H1 (cell line): ENCODE data around the gene SLC27A1. TPM values are rescaled to one million over a fixed set of nuclear protein-coding genes. Genes with fewer than 3 reads are reported as not detected.

Experiments used
- ASH2L ChIP-seq: fragments of 200-600, 300-600 bp; sonication (generic); IDR thresholded peaks from one replicate; pipeline ENCODE4 v1.7.1; 2017; ENCODE audit warnings: low read length
- BRCA1 ChIP-seq: IDR thresholded peaks from 2 replicates; pipeline ENCODE4 v1.6.1; 2012; ENCODE audit warnings: low read depth, low read length, improper control_type of control experiment
- CBX5 ChIP-seq: fragments of 300-800, 300-1000 bp; sonication (generic); IDR thresholded peaks from 2 replicates; pipeline ENCODE4 v1.7.1; 2016; ENCODE audit warnings: antibody characterized with exemption, low read length, low read depth
- CHD1 ChIP-seq: IDR thresholded peaks from 2 replicates; pipeline ENCODE4 v1.6.1; 2012; ENCODE audit warnings: low read depth, low read length, improper control_type of control experiment
- FOSL1 ChIP-seq: IDR thresholded peaks from 2 replicates; pipeline ENCODE4 v1.6.1; 2011; ENCODE audit warnings: mild to moderate bottlenecking, low read depth, low read length, moderate library complexity; ENCODE audit not compliant: insufficient read depth
- HDAC2 ChIP-seq, 2 experiments: fragments of 300-600 bp in 1 of 2; sonication (generic) in 1 of 2; IDR thresholded peaks; 2 replicates each; pipeline ENCODE4 v1.6.1; 2011 to 2012; ENCODE audit warnings: low read depth in 2 of 2, low read length in 2 of 2, mild to moderate bottlenecking in 2 of 2, moderate library complexity in 2 of 2, borderline replicate concordance in 1 of 2, inconsistent platforms in 1 of 2
- JUN ChIP-seq: IDR thresholded peaks from 2 replicates; pipeline ENCODE4 v1.6.1; 2011; ENCODE audit warnings: low read depth, mild to moderate bottlenecking, improper control_type of control experiment, low read length
- MAFK ChIP-seq: IDR thresholded peaks from 2 replicates; pipeline ENCODE4 v1.6.1; 2012; ENCODE audit warnings: low read depth, mild to moderate bottlenecking, improper control_type of control experiment, low read length
- NANOG ChIP-seq: IDR thresholded peaks from 2 replicates; pipeline ENCODE4 v1.6.1; 2011; ENCODE audit warnings: low read length, low read depth, mild to moderate bottlenecking, inconsistent platforms; ENCODE audit not compliant: insufficient read depth, poor library complexity, severe bottlenecking
- POLR2AphosphoS5 ChIP-seq: IDR thresholded peaks from 2 replicates; pipeline ENCODE4 v1.6.1; 2011; ENCODE audit warnings: low read depth, low read length
- RBBP5 ChIP-seq: IDR thresholded peaks from 2 replicates; pipeline ENCODE4 v1.7.1; 2012; ENCODE audit warnings: low read depth, mild to moderate bottlenecking, inconsistent platforms, low read length, moderate library complexity, borderline replicate concordance
- SIX5 ChIP-seq: IDR thresholded peaks from 2 replicates; pipeline ENCODE4 v1.6.1; 2011; ENCODE audit warnings: mild to moderate bottlenecking, low read depth, low read length
- SP4 ChIP-seq: IDR thresholded peaks from 2 replicates; pipeline ENCODE4 v1.6.1; 2012; ENCODE audit warnings: low read length, inconsistent platforms
- SRF ChIP-seq: IDR thresholded peaks from 2 replicates; pipeline ENCODE4 v1.6.1; 2011; ENCODE audit warnings: mild to moderate bottlenecking, low read depth, low read length, moderate library complexity
- TAF7 ChIP-seq: optimal IDR thresholded peaks from 2 replicates; pipeline ENCODE3; 2011; ENCODE audit warnings: low read depth, mild to moderate bottlenecking, inconsistent platforms, low read length, moderate library complexity, borderline replicate concordance
- TBP ChIP-seq: IDR thresholded peaks from 2 replicates; pipeline ENCODE4 v1.6.1; 2011; ENCODE audit warnings: low read depth, low read length, improper control_type of control experiment
- YY1 ChIP-seq: IDR thresholded peaks from 2 replicates; pipeline ENCODE4 v1.6.1; 2011; ENCODE audit warnings: low read depth, mild to moderate bottlenecking, low read length
- polyA plus RNA-seq, 7 experiments: library from polyadenylated mRNA; depleted of rRNA in 3 of 7; stranded (reverse) in 5 of 7; unstranded in 2 of 7; fragments of >200 nt in 5 of 7; fragments of 200-250 nt in 2 of 7; gene quantifications; 1 replicate in 5 of 7; 2 replicates in 1 of 7; 4 replicates in 1 of 7; pipeline versions ENCODE4 v1.2.1 to v1.2.3, GENCODE V29; 2011 to 2013; ENCODE audit warnings: missing spikeins in 2 of 7, mixed read lengths in 2 of 7
- total RNA-seq: library from RNA; stranded (reverse); fragmentation: NEBNext Ultra II Directional; extraction: Animal tissue kit (Norgen Biotek cat#: 25700); gene quantifications from 2 replicates; pipeline ENCODE4 v1.2.1, GENCODE V29; 2021
- TF ChIP-seq, protein P1 (sequence below), 3 experiments: IDR thresholded peaks; 1 replicate in 2 of 3; 2 replicates in 1 of 3; pipeline versions ENCODE4 v1.5.1 to v1.6.1; 2011; ENCODE audit warnings: low read length in 3 of 3, mild to moderate bottlenecking in 3 of 3, inconsistent platforms in 2 of 3, low read depth in 1 of 3, moderate library complexity in 1 of 3; ENCODE audit not compliant: insufficient read depth in 1 of 3; ENCODE audit errors: control extremely low read depth in 1 of 3
- TF ChIP-seq, protein P2 (sequence below): IDR thresholded peaks from 2 replicates; pipeline ENCODE4 v1.6.1; 2012; ENCODE audit warnings: inconsistent platforms

Gene SLC27A1
- total and polyA plus RNA-seq, 2 of the 8 experiments (the other 6 are each of a cell fraction or from before 2014, with no cell fraction given): 7.5 to 9.1 TPM

DNA sequence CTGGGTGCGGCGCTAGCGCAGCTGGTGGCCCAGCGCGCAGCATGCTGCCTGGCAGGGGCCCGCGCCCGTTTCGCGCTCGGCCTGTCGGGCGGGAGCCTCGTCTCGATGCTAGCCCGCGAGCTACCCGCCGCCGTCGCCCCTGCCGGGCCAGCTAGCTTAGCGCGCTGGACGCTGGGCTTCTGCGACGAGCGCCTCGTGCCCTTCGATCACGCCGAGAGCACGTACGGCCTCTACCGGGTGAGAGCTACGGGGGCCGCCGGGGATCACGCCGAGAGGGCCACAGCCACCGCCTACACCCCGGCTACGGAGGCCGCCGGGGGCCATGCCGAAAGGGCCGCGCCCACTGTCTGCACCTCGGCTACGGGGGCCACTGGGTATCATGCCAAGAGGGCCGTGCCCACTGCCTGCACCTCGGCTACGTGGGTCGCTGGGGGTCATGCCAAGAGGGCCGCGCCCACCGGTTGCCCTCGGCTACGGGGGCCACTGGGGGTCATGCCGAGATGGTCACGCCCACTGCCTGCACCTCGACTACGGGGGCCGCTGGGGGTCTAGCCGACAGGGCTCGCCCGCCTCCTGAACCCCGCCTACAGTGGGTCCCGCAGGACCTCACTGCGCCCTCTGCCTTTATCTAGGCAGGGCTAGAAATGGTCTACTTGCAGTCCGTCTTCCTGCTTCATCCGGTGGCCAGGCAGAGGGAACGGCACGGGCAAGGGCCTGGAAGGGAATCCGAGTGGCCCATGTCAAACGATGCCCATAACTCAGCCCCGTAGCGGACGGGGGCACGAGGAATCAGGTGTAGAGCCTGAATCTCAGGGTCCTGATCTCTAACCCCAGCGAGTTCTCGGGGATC, 41.6 kb downstream of the SLC27A1 start (continued):
- TF ChIP-seq RBBP5: peak; percentile 52; the same call in 1 of the 2 replicates
- TF ChIP-seq MAFK: no peak
- TF ChIP-seq, protein P1, sequence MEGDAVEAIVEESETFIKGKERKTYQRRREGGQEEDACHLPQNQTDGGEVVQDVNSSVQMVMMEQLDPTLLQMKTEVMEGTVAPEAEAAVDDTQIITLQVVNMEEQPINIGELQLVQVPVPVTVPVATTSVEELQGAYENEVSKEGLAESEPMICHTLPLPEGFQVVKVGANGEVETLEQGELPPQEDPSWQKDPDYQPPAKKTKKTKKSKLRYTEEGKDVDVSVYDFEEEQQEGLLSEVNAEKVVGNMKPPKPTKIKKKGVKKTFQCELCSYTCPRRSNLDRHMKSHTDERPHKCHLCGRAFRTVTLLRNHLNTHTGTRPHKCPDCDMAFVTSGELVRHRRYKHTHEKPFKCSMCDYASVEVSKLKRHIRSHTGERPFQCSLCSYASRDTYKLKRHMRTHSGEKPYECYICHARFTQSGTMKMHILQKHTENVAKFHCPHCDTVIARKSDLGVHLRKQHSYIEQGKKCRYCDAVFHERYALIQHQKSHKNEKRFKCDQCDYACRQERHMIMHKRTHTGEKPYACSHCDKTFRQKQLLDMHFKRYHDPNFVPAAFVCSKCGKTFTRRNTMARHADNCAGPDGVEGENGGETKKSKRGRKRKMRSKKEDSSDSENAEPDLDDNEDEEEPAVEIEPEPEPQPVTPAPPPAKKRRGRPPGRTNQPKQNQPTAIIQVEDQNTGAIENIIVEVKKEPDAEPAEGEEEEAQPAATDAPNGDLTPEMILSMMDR (IDR thresholded peaks at IDR 0.05; ENCODE audit: control extremely low read depth in 1 of 3, insufficient read depth in 1 of 3, low read depth in 1 of 3, low read length in 3 of 3): peak; percentile 38 to 39 (median 39)
- TF ChIP-seq, protein P2, sequence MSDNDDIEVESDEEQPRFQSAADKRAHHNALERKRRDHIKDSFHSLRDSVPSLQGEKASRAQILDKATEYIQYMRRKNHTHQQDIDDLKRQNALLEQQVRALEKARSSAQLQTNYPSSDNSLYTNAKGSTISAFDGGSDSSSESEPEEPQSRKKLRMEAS: peak; percentile 89
- TF ChIP-seq SIX5: no peak
- TF ChIP-seq NANOG: no peak
- peak; percentile 72 for TF ChIP-seq ASH2L
- no peak for TF ChIP-seq CBX5
- no peak for TF ChIP-seq FOSL1
- no peak for TF ChIP-seq YY1
- TF ChIP-seq BRCA1: no peak
- TF ChIP-seq TAF7: peak; percentile 47
- TF ChIP-seq CHD1: no peak
- TF ChIP-seq TBP: peak; percentile 66
- TF ChIP-seq JUN: no peak
- TF ChIP-seq SP4: peak; percentile 44; the same call in 1 of the 2 replicates
- no peak for TF ChIP-seq SRF
- TF ChIP-seq HDAC2 (IDR thresholded peaks at IDR 0.05; ENCODE audit: borderline replicate concordance in 1 of 2, low read depth in 2 of 2, low read length in 2 of 2): peak in 1 of 2 experiments; percentile 69; a peak in 1 of 4 replicates
- peak; percentile 63; the same call in 1 of the 2 replicates for TF ChIP-seq POLR2AphosphoS5
